ENCODE results near the gene SHC3. TPM values are rescaled to one million over a fixed set of nuclear protein-coding genes. Genes with fewer than 3 reads are reported as not detected.
A peak's percentile ranks its signal among the peaks of the same experiment; 100 is the strongest.

The SHC3 gene
- total RNA-seq, 1 donor = 26.5 TPM

GRCh38 chr9:89047667-89048066 lies 131.0 kb downstream of the SHC3 start:
- H3K4me3 ChIP-seq (ENCODE audit: low read depth, low read length) = no peak overlapping the region
- TF ChIP-seq CTCF (IDR thresholded peaks at IDR 0.05; ENCODE audit: insufficient read depth, low read length) = no peak
- DNase-seq (ENCODE audit: low read depth) = no peak

DNA sequence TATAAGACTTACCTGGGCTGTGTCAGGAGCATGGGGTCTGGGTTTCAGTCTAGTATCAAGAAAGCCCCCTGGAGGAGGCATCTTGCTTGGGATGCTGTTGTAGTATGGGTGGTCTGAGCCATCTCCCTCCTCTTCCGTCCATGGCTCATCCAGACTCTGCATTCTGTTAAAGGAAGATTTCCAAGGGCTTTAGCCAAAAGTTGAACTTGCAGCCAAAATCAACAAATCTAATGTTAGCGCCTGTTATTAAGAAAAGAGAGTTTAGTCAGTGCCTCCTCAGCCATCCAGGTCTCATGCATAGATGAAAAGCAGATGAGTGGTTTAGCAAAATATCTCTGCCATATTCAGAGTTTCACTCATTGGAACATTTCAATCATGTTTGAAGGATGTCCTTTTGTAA lies 131.8 kb downstream of the SHC3 start:
- no peak for TF ChIP-seq CTCF (IDR thresholded peaks at IDR 0.05; ENCODE audit: insufficient read depth, low read length)
- H3K4me3 ChIP-seq (ENCODE audit: low read depth, low read length) = peak overlapping the region; percentile 53

DNA sequence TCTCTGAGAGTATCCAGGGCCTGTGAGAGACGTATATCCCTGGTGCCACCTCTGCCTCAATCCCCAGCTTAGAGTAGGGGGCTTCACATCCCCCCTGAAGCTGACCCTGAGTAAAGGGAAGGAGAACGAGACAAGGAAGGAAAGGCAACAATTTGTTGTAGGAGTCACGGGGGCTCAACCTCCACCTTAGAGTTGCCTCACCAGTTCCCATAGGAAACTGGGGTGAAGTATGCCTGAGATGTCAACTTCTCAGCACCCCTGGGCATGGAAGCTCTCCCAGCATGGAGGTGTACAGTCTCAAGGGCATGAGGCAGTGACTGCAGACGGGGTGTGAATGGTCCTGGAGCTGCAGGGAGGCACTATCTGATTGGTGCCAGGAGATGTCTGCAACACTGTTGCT lies 133.7 kb downstream of the SHC3 start:
- TF ChIP-seq CTCF (IDR thresholded peaks at IDR 0.05; ENCODE audit: insufficient read depth, low read length) = no peak
- DNase-seq (ENCODE audit: low read depth) = no peak
- no peak overlapping the region for H3K4me3 ChIP-seq (ENCODE audit: low read depth, low read length)

More for the DNA sequence above, 131.8 kb downstream of the SHC3 start:
- peak; percentile 90 for DNase-seq (ENCODE audit: low read depth)

- no peak for TF ChIP-seq CTCF (IDR thresholded peaks at IDR 0.05; ENCODE audit: insufficient read depth, low read length)
- no peak for DNase-seq (ENCODE audit: low read depth)
- no peak overlapping the region for H3K4me3 ChIP-seq (ENCODE audit: low read depth, low read length)
Observed at GRCh38 chr9:89044104-89044503, 134.5 kb downstream of the SHC3 start.

- no peak overlapping the region for H3K4me3 ChIP-seq (ENCODE audit: low read depth, low read length)
- DNase-seq (ENCODE audit: low read depth) = no peak
- no peak for TF ChIP-seq CTCF (IDR thresholded peaks at IDR 0.05; ENCODE audit: insufficient read depth, low read length)
Observed at GRCh38 chr9:89042984-89043383, 135.6 kb downstream of the SHC3 start.

DNA sequence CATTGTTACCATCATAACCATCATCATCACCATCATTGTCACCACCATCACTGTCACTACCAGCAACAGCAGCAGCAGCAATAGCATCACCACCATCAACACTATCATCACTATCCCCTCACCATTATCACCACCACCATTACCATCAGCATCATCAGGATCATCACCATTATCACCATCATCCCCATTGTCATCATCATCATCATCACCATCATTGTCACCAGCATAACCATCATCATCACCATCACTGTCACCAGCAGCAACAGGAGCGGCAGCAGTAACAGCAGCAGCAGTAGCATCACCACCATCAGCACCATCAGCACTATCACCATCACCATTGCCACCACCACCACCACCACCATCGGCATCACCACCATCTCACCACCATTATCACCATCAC lies 139.0 kb downstream of the SHC3 start:
- TF ChIP-seq CTCF (IDR thresholded peaks at IDR 0.05; ENCODE audit: insufficient read depth, low read length) = no peak
- DNase-seq (ENCODE audit: low read depth) = no peak
- no peak overlapping the region for H3K4me3 ChIP-seq (ENCODE audit: low read depth, low read length)

DNA sequence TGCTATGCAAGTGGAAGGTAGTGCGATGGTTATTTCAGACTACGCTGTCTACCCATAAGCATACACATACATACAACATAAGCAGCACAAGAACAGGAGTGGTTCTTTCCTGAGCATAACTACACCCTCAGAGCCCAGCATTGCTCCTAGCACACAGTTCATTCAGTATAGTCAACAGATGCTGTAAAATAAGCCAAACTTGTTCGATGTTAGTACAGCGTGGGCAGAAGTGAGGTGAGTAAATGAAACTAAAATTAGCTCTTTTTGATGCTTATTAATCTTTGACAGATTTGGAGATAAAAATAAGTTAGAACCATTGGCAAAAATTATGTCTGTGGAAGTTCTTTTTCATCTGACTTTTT lies 139.5 kb downstream of the SHC3 start:
- H3K4me3 ChIP-seq (ENCODE audit: low read depth, low read length) = no peak overlapping the region
- TF ChIP-seq CTCF (IDR thresholded peaks at IDR 0.05; ENCODE audit: insufficient read depth, low read length) = no peak
- no peak for DNase-seq (ENCODE audit: low read depth)

All from fibroblast of the aortic adventitia (primary cell).